HepG2 (cell line): Measurements from ENCODE around the gene PPP1R9B. TPM values are rescaled to one million over a fixed set of nuclear protein-coding genes. Genes with fewer than 3 reads are reported as not detected.

Experiments used
- ASH2L ChIP-seq: fragments of 300-600, 200-600 bp; sonication (generic); IDR thresholded peaks from 2 replicates; pipeline ENCODE4 v1.7.0; 2017; ENCODE audit warnings: low read depth, mild to moderate bottlenecking, moderate library complexity, mixed read lengths, low read length; ENCODE audit not compliant: insufficient read length
- CHD4 ChIP-seq: fragments of 200-600 bp; sonication (generic); IDR thresholded peaks from 2 replicates; pipeline ENCODE4 v1.7.0; 2017; ENCODE audit warnings: mild to moderate bottlenecking, low read length, borderline replicate concordance
- GABPB1 ChIP-seq: IDR thresholded peaks from 2 replicates; pipeline ENCODE4 v1.6.1; 2016; ENCODE audit warnings: mild to moderate bottlenecking, missing genetic modification reagents, moderate library complexity, missing compliant biosample characterization
- HNF4G ChIP-seq, 2 experiments: sonication (generic) in 1 of 2; formaldehyde crosslinking in 1 of 2; IDR thresholded peaks; 2 replicates each; pipeline versions ENCODE4 v1.4.0 to v1.6.1; 2011 to 2020; ENCODE audit warnings: borderline replicate concordance in 2 of 2, low read depth in 2 of 2, mild to moderate bottlenecking in 2 of 2, low read length in 1 of 2, missing genetic modification reagents in 1 of 2, moderate library complexity in 1 of 2
- HOXA3 ChIP-seq: sonication (generic); formaldehyde crosslinking; IDR thresholded peaks from 2 replicates; pipeline ENCODE4 v1.5.0; 2020; ENCODE audit warnings: missing genetic modification reagents
- KDM2A ChIP-seq: sonication (generic); formaldehyde crosslinking; IDR thresholded peaks from 2 replicates; pipeline ENCODE4 v1.4.0; 2020; ENCODE audit warnings: low read depth, missing genetic modification reagents, borderline replicate concordance
- MXD3 ChIP-seq: IDR thresholded peaks from 2 replicates; pipeline ENCODE4 v1.6.1; 2016; ENCODE audit warnings: mild to moderate bottlenecking, missing biosample characterization, missing genetic modification reagents
- NONO ChIP-seq, 2 experiments: fragments of 450-650 bp in 1 of 2; sonication (generic) in 1 of 2; formaldehyde crosslinking in 1 of 2; IDR thresholded peaks in 1 of 2; conservative IDR thresholded peaks in 1 of 2; 2 replicates each; pipeline versions ENCODE4 v1.6.1 to v1.8.0; 2017 to 2022; ENCODE audit warnings: mild to moderate bottlenecking in 1 of 2, missing genetic modification reagents in 1 of 2, moderate library complexity in 1 of 2
- SALL2 ChIP-seq: sonication (generic); formaldehyde crosslinking; IDR thresholded peaks from 2 replicates; pipeline ENCODE4 v1.8.1; 2023; ENCODE audit warnings: mild to moderate bottlenecking, missing genetic modification reagents, inconsistent platforms
- SNAPC4 ChIP-seq: sonication (generic); formaldehyde crosslinking; IDR thresholded peaks from 2 replicates; pipeline ENCODE4 v1.4.0; 2020; ENCODE audit warnings: mild to moderate bottlenecking, missing genetic modification reagents
- TFAP4 ChIP-seq: sonication (generic); IDR thresholded peaks from 2 replicates; pipeline ENCODE4 v1.6.1; 2016; ENCODE audit warnings: low read depth, borderline replicate concordance
- ZBTB43 ChIP-seq: sonication (generic); formaldehyde crosslinking; conservative IDR thresholded peaks from 2 replicates; pipeline ENCODE4 v1.4.0; 2020; ENCODE audit warnings: missing genetic modification reagents
- ZBTB8A ChIP-seq: sonication (generic); formaldehyde crosslinking; IDR thresholded peaks from 2 replicates; pipeline ENCODE4 v1.4.0; 2020; ENCODE audit warnings: mild to moderate bottlenecking, low read depth, missing genetic modification reagents, borderline replicate concordance
- ZNF513 ChIP-seq: sonication (generic); formaldehyde crosslinking; conservative IDR thresholded peaks from 2 replicates; pipeline ENCODE4 v1.5.0; 2020; ENCODE audit warnings: missing genetic modification reagents
- polyA plus RNA-seq, 8 experiments: library from polyadenylated mRNA; depleted of rRNA in 3 of 8; stranded (reverse) in 7 of 8; unstranded in 1 of 8; fragments of >200 nt; fragmentation: Illumina TruSeq in 4 of 8; extraction: Trizol in 4 of 8; gene quantifications; 2 replicates each; pipeline versions ENCODE4 v1.2.1 to v1.2.3, GENCODE V29; 2011 to 2016; ENCODE audit warnings: low read depth in 4 of 8, missing spikeins in 1 of 8, mixed read lengths in 1 of 8; ENCODE audit not compliant: insufficient read depth in 1 of 8
- total RNA-seq, 5 experiments: library from RNA; depleted of rRNA; stranded (reverse); fragments of >200 nt; fragmentation: Illumina TruSeq; extraction: Trizol; gene quantifications; 2 replicates each; pipeline ENCODE4 v1.2.3, GENCODE V29; 2016; ENCODE audit warnings: low read depth in 1 of 5

The PPP1R9B gene
- total and polyA plus RNA-seq, 2 of the 13 experiments (the other 11 are each of a cell fraction or from before 2014, with no cell fraction given): 9.4 to 15.8 TPM

GRCh38 chr17:50151041-50151936 is 812 bp upstream of the PPP1R9B start (continued):
- no peak for TF ChIP-seq SNAPC4 (CRISPR knock-in tag)
- no peak for TF ChIP-seq ZBTB8A (CRISPR knock-in tag)
- 0 out of 2 replicates have a peak, but pooled peaks have one; percentile 17 for TF ChIP-seq HNF4G (IDR thresholded peaks at IDR 0.05; ENCODE audit: borderline replicate concordance, low read depth, low read length)
- no peak for TF ChIP-seq HNF4G (CRISPR knock-in tag; IDR thresholded peaks at IDR 0.05; ENCODE audit: borderline replicate concordance, low read depth)
- TF ChIP-seq ZNF513 (CRISPR knock-in tag): no peak
- peak; percentile 60 for TF ChIP-seq HOXA3
- peak; percentile 73; the same call in 1 of the 2 replicates for TF ChIP-seq MXD3 (CRISPR knock-in tag)
- 0 out of 2 replicates have a peak, but pooled peaks have one; percentile 35 for TF ChIP-seq ZBTB43 (CRISPR knock-in tag)
- peak; percentile 79 for TF ChIP-seq GABPB1 (CRISPR knock-in tag)
- TF ChIP-seq SALL2 (CRISPR knock-in tag): 0 out of 2 replicates have a peak, but pooled peaks have one; percentile 37
- peak; percentile 65; the same call in 1 of the 2 replicates for TF ChIP-seq KDM2A (CRISPR knock-in tag)
- TF ChIP-seq NONO (IDR thresholded peaks at IDR 0.05): no peak
- TF ChIP-seq NONO (CRISPR knock-in tag; conservative IDR thresholded peaks at IDR 0.05): 0 out of 2 replicates have a peak, but pooled peaks have one; percentile 43
- peak; percentile 57; the same call in 1 of the 2 replicates for TF ChIP-seq CHD4
- TF ChIP-seq TFAP4: peak; percentile 39; the same call in 1 of the 2 replicates
- peak; percentile 41 for TF ChIP-seq ASH2L
